GM12891 (cell line): ENCODE measurements around the gene SLC25A44.

Experiments used
- DNase-seq: peaks from one replicate; pipeline ENCODE4 v3.0.0; 2011; ENCODE audit warnings: low spot score; ENCODE audit not compliant: insufficient read length
- FAIRE-seq: peaks from 2 replicates; lab custom pipeline; 2011; peaks lifted over from hg19 to GRCh38; lab: Jason Lieb, UNC
- PAX5 ChIP-seq: IDR thresholded peaks from 2 replicates; pipeline ENCODE4 v1.6.1; 2011; ENCODE audit warnings: low read length, moderate library complexity, mild to moderate bottlenecking; ENCODE audit not compliant: insufficient read depth, severe bottlenecking
- POLR2A ChIP-seq: IDR thresholded peaks from 2 replicates; pipeline ENCODE4 v1.6.1; 2011; ENCODE audit warnings: low read depth, low read length, control low read depth
- POLR2AphosphoS5 ChIP-seq: IDR thresholded peaks from 2 replicates; pipeline ENCODE4 v1.6.1; 2011; ENCODE audit warnings: low read depth, low read length, control low read depth
- POU2F2 ChIP-seq: IDR thresholded peaks from 2 replicates; pipeline ENCODE4 v1.6.1; 2011; ENCODE audit warnings: low read depth, mild to moderate bottlenecking, control low read depth, low read length, moderate library complexity
- SPI1 ChIP-seq: IDR thresholded peaks from 2 replicates; pipeline ENCODE4 v1.6.1; 2011; ENCODE audit warnings: low read depth, low read length, control low read depth
- TAF1 ChIP-seq: IDR thresholded peaks from 2 replicates; pipeline ENCODE4 v1.6.1; 2011; ENCODE audit warnings: low read depth, low read length, control low read depth

SLC25A44 gene

GRCh38 chr1:156151093-156151688, 42.7 kb upstream of the SLC25A44 start:
- TF ChIP-seq POLR2A (no peak), SPI1 (peak; percentile 74)
- DNase-seq, result no peak
- FAIRE-seq, result peak; percentile 87

GRCh38 chr1:156152628-156153027, 41.3 kb upstream of the SLC25A44 start:
- DNase-seq (no peak), FAIRE-seq (peak; percentile 80)
- TF ChIP-seq TAF1 (no peak), SPI1 (no peak), POU2F2 (no peak), PAX5 (no peak), POLR2A (no peak), POLR2AphosphoS5 (no peak)

GRCh38 chr1:156153362-156153761, 40.5 kb upstream of the SLC25A44 start, which contains the start of gene SEMA4A:
TSS of gene SEMA4A (plus strand) at chr1:156153585. CDS start at chr1:156154579, 994 bp downstream.
- DNase-seq (no peak), FAIRE-seq (no peak)
- no peak for TF ChIP-seq SPI1
- TF ChIP-seq PAX5, result no peak
- TF ChIP-seq POLR2AphosphoS5, result no peak
- TF ChIP-seq TAF1, result no peak
- no peak for TF ChIP-seq POLR2A
- TF ChIP-seq POU2F2, result no peak

DNA sequence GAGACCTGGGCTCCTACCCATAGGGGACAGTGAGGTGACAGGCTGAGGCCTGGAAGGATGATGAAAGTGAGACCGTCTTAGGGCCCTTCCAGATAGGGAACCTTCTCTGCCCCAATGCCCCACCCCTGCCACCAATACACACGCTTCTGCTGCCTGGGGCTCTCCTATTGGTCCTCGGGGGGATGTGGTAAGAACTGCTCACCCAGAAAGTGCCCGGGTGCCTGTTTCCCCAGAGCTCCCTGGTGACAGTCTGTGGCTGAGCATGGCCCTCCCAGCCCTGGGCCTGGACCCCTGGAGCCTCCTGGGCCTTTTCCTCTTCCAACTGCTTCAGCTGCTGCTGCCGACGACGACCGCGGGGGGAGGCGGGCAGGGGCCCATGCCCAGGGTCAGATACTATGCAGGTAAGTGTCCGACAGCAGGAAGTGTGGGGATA, 39.6 kb upstream of the SLC25A44 start:
- FAIRE-seq, result peak; percentile 95

GRCh38 chr1:156155756-156156510, 38.0 kb upstream of the SLC25A44 start:
- TF ChIP-seq SPI1 (no peak), PAX5 (no peak), POU2F2 (no peak), POLR2A (no peak), TAF1 (no peak), POLR2AphosphoS5 (no peak)
- DNase-seq (no peak), FAIRE-seq (peak; percentile 64)

More for the DNA sequence above, 39.6 kb upstream of the SLC25A44 start:
- DNase-seq, result peak; percentile 71
- TF ChIP-seq PAX5, result no peak

- FAIRE-seq (peak; percentile 86), DNase-seq (no peak)
- no peak for TF ChIP-seq POLR2AphosphoS5
- TF ChIP-seq SPI1, result no peak
- no peak for TF ChIP-seq POU2F2
- TF ChIP-seq PAX5, result no peak
- no peak for TF ChIP-seq TAF1
- no peak for TF ChIP-seq POLR2A
These were observed 36.4 kb upstream of the SLC25A44 start for GRCh38 chr1:156157506-156157905.

DNA sequence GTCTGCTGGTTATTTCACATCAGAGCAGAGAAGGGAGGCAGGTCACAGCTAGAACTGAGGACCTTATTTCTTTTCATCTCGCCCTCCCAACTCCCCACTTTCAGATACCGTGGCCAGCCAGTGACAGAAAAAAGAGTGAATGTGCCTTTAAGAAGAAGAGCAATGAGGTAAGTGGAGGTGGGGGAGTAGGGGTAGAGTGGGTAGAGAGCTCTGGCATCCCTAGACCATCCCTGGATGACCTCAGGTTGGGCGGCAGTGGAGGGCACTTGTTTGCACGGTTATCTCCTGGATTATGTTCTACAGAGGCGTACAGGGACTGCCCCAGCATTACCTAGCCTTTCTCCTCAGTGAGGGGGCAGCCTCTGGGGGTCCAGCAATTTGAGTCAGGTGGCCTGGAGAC, 35.9 kb upstream of the SLC25A44 start:
- no peak for FAIRE-seq
- DNase-seq, result no peak
- TF ChIP-seq POLR2AphosphoS5 (no peak), PAX5 (no peak), TAF1 (no peak), SPI1 (no peak), POLR2A (no peak), POU2F2 (no peak)

DNA sequence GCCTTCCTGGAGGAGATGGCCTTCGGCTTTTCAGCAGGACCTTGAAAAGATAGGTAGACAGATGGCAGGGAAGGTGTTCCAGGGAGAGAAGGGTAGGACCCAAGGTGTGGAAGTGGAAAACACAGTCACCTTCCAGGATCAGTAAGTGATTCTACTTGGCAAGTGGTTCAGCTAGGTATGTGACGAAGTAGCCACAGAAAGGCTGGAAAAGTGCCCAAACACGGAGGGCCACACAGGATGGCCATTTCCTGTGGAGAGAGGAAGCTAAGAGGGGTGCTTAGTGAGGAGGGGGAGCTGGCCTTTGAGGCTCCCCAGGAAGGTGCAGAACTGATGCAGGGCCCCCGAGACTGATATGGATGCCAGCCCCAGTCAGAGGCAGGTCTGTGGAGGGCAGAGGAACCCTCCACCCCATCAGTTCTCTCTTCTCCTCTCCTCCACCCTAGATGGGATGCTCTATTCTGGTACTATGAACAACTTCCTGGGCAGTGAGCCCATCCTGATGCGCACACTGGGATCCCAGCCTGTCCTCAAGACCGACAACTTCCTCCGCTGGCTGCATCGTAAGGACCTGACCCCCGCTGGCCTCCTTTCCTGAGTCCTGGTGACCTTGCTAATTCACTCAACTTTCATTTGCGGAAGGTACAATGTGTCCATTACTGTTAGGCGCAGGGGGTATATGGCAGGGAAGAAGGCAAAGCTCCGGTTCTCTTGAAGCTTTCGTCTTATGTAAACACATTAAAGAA, 33.7 kb upstream of the SLC25A44 start:
- no peak for TF ChIP-seq POLR2AphosphoS5
- TF ChIP-seq SPI1, result no peak
- TF ChIP-seq TAF1, result no peak
- TF ChIP-seq POU2F2, result no peak
- no peak for TF ChIP-seq PAX5
- no peak for TF ChIP-seq POLR2A
- DNase-seq, result no peak
- peak; percentile 5 for FAIRE-seq

DNA sequence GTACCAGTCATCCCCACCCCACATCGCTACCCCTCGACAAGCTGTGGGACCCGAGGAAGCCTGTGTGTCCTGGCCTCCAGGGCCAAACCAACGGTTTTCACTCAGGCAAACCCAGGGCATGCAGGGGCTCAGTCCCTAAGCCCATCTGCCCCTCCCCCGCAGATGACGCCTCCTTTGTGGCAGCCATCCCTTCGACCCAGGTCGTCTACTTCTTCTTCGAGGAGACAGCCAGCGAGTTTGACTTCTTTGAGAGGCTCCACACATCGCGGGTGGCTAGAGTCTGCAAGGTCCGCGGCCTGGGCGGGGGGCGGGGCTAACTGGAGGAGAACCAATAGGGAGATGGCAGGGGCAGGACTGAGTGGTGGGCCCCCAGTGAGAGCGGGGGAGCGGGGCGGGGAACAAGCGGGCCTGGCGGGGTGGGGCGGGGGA, 33.1 kb upstream of the SLC25A44 start:
- DNase-seq, result no peak
- no peak for TF ChIP-seq PAX5
- TF ChIP-seq POU2F2, result no peak
- TF ChIP-seq POLR2AphosphoS5, result no peak
- no peak for TF ChIP-seq SPI1
- no peak for TF ChIP-seq POLR2A
- TF ChIP-seq TAF1, result no peak
- FAIRE-seq, result peak; percentile 33
